Tibial nerve (tissue), 4 donors: ENCODE measurements around the gene TMEM245.

Experiments used
- CTCF ChIP-seq, 5 experiments: fragments of 200-600 bp in 3 of 5; fragments of 450-650 bp in 2 of 5; sonication (generic) in 3 of 5; IDR thresholded peaks; one replicate each; pipeline ENCODE4 v1.5.1; 2016 to 2019; ENCODE audit warnings: antibody characterized with exemption in 5 of 5, mild to moderate bottlenecking in 3 of 5, moderate library complexity in 2 of 5
- EP300 ChIP-seq, 2 donors: sonication (generic); formaldehyde crosslinking; IDR thresholded peaks; one replicate each; pipeline ENCODE4 v1.6.1; 2017; ENCODE audit warnings: antibody characterized with exemption in 2 of 2, mild to moderate bottlenecking in 1 of 2
- POLR2A ChIP-seq, 2 donors: fragments of 450-650 bp; IDR thresholded peaks; one replicate each; pipeline ENCODE4 v1.6.1; 2017; ENCODE audit warnings: antibody characterized with exemption in 2 of 2, mild to moderate bottlenecking in 2 of 2, moderate library complexity in 2 of 2

GRCh38 chr9:109010746-109011145, 109.0 kb downstream of the TMEM245 start:
- TF ChIP-seq EP300 (IDR thresholded peaks at IDR 0.05) (peak in 1 of 2 donors; percentile 70), CTCF (IDR thresholded peaks at IDR 0.05) (no peak), POLR2A (IDR thresholded peaks at IDR 0.05) (peak in 1 of 2 donors; percentile 28)
